Measurements from ENCODE around the gene PALS2.

Gene PALS2

DNA sequence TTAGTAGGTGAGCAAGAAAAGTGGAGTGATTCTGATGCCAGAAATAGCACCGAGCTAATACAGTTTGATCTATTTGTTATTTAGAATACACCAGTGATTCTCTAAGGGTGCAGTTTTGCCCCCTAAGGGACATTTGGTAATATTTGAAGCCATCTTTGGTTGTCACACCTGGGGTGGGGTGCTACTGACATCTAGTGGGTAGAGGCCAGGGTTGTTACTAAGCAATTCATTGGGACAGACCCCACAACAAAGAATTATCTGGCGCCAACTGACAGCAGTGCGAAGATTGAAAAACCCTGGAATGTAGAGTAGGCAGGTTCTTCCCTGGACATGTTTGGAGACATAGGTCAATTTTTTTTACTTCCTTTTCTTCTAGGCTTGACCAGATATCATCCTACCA lies 14.6 kb downstream of the PALS2 start:
- TF ChIP-seq, protein P1, sequence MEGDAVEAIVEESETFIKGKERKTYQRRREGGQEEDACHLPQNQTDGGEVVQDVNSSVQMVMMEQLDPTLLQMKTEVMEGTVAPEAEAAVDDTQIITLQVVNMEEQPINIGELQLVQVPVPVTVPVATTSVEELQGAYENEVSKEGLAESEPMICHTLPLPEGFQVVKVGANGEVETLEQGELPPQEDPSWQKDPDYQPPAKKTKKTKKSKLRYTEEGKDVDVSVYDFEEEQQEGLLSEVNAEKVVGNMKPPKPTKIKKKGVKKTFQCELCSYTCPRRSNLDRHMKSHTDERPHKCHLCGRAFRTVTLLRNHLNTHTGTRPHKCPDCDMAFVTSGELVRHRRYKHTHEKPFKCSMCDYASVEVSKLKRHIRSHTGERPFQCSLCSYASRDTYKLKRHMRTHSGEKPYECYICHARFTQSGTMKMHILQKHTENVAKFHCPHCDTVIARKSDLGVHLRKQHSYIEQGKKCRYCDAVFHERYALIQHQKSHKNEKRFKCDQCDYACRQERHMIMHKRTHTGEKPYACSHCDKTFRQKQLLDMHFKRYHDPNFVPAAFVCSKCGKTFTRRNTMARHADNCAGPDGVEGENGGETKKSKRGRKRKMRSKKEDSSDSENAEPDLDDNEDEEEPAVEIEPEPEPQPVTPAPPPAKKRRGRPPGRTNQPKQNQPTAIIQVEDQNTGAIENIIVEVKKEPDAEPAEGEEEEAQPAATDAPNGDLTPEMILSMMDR (IDR thresholded peaks at IDR 0.05) = peak; percentile 7; the same call in 1 of the 2 replicates

DNA sequence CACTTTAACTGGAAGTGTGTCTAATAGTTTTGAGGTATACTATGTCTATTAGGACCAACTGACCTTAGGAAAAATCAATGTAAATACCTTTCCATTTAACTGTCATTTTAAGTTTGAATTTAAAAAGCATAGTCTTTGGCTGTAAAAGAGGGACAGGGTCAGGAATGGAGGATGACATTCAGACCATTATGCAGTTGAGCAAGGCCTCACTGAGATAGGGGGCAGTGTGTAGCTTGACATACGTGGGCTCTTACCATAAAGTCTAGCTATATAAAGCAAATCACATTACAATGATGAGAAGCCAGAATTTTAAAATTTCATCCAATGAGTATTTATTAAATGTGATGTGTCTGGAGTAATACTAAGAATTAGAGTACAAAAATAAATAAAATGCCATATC lies 17.9 kb downstream of the PALS2 start:
- TF ChIP-seq, protein P1 (IDR thresholded peaks at IDR 0.05) = no peak

DNA sequence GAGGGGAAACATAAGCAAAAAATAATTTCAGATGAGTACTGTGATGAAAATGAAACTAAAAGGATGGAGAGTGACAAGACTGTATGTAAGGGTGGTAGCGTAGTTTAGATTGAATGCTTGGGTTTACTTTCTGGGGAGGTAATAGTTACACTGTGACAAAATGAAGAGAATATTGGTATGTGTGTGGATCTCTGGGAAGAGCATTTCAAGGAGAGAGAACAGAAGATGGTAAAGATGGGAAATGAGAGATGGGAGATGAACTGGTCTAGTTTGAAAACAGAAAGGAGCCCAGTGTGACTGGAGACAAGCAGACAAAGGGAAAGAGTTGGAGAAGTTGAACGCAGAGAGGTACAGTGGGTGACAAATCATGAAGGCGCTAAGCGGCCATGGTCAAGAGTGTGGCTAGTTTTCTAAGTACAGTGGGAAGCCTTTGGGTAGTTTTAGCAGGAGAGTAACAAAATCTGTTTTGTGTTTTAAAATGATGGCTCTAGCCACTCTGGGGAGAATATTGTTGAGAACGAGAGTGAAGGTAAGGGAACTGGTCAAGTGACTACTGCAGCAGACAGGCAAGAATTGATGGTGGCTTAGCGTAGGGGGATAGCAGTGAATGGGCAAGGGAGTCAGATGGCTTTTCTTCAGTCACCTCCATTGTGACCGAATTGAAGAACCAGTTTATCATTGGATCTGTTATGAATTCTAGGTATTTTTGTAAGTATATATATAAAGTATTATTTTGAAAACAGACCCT lies 22.6 kb downstream of the PALS2 start:
- TF ChIP-seq, protein P1 (IDR thresholded peaks at IDR 0.05) = no peak

DNA sequence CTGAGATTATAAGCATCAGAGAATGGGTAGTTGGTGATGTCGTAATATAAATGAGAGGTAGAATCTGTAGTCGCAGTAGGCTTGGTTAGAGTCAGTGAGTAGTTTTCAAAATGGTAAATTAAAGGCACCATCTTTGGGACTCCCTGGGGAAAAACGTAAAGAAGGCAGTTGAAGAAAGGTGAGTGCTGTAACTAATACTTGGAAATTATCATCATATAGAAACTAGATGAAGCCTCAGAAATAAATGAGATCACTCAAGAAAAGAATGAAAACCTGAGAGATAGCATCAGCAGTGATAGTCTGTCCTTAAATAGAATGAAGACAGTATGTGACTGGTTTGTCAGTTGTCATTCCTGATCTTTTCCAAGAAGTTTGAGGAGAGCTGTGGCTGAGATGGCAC lies 23.8 kb downstream of the PALS2 start:
- TF ChIP-seq, protein P1 (IDR thresholded peaks at IDR 0.05) = no peak

DNA sequence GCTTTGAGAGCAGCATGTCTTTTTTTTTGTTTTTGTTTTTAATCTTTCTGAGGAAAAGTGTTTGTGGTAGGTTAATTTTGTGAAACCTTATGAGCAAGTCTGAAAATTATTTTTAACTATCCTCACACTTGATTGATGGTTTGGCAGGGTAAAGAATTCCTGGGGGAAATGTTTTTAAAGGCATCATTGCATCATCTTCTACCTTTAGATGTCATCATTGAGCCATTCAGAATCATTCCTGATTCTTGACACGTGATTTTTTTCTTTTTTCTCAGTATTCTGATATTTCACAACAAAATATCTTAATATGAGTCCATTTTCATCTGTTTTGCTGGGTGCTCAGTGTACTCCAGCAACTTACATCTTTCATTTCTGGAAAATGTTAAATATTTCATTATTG lies 28.3 kb downstream of the PALS2 start:
- TF ChIP-seq, protein P1 (IDR thresholded peaks at IDR 0.05) = no peak

DNA sequence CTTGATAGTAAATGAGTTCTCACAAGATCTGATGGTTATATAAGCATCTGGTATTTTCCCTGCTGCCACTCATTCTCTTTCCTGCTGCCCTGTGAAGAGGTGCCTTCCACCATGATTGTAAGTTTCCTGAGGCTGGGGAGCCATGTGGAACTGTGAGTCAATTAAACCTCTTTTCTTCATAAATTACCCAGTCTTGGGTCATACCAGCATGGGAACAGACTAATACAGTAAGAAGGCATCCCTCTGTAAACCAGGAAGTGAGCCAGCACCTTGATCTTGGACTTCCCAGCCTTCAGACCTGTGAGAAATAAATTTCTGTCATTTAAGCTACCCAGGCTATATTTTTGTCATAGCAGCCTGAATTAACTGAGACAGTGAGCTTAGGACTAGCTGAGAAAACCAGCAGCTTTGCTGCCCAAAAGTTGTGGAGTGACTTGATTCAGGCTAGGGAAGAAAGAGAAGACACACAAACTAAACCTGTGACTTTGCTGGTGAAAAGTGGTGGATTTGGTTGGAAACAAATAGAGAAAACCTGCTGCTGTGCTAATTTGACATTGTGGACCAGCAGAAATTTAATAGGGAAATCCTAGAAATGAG lies 29.7 kb downstream of the PALS2 start:
- TF ChIP-seq, protein P1 (IDR thresholded peaks at IDR 0.05) = no peak

DNA sequence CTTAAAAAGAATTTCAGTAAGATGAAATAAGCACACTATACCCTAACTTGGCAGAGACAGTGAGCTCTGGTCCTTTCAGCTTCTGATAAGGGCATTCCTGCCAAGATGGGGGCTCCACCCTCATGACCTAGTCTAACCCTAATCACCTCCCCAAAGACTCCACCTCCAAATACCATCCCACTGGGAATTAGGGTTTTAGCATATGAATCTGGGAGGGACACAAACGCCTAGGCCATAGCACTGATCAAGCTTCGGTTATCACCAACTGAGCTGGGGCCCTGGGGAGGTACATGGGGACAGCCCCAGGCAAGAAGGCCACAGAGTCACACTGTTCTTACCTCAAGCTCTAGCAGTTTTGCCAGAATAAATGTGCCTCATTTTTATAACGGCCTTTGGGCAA lies 31.4 kb downstream of the PALS2 start:
- TF ChIP-seq, protein P1 (IDR thresholded peaks at IDR 0.05) = no peak
